SK-N-SH treated with all-trans-retinoic acid at 6 μM for 48 hours (cell line): ENCODE data around the gene KDSR.

Source experiments
- ATAC-seq: fragments of 200-7000 bp; cut with Tn5 transposase; 3 replicates; pipeline ENCODE4 v1.9.1; 2020; ENCODE audit warnings: mild to moderate bottlenecking, moderate library complexity
- ARNTL ChIP-seq: fragments of 450-650 bp; formaldehyde crosslinking; IDR thresholded peaks from 2 replicates; pipeline ENCODE4 v1.5.0; 2020; ENCODE audit warnings: low read depth, mild to moderate bottlenecking, moderate library complexity, borderline replicate concordance
- CSDC2 ChIP-seq: fragments of 250-450 bp; sonication (Bioruptor Pico); IDR thresholded peaks from 2 replicates; pipeline ENCODE4 v1.5.0; 2020; ENCODE audit warnings: mild to moderate bottlenecking, moderate library complexity
- CSRNP3 ChIP-seq: fragments of 250-450 bp; sonication (Bioruptor Pico); IDR thresholded peaks from 2 replicates; pipeline ENCODE4 v1.5.1; 2021; ENCODE audit warnings: mild to moderate bottlenecking, moderate library complexity
- ESRRG ChIP-seq: fragments of 250-450 bp; sonication (Bioruptor Pico); IDR thresholded peaks from 2 replicates; pipeline ENCODE4 v1.6.1; 2021; ENCODE audit warnings: mild to moderate bottlenecking
- ISL1 ChIP-seq: fragments of 250-450 bp; sonication (Bioruptor Pico); IDR thresholded peaks from 2 replicates; pipeline ENCODE4 v2.1.2; 2022; ENCODE audit warnings: mild to moderate bottlenecking, moderate library complexity
- OSR1 ChIP-seq: fragments of 250-450 bp; sonication (Bioruptor Pico); IDR thresholded peaks from 2 replicates; pipeline ENCODE4 v1.8.0; 2022; ENCODE audit warnings: moderate library complexity, mild to moderate bottlenecking, inconsistent platforms
- PATZ1 ChIP-seq: fragments of 250-450 bp; sonication (Bioruptor Pico); IDR thresholded peaks from 2 replicates; pipeline ENCODE4 v1.8.0; 2020; ENCODE audit warnings: mild to moderate bottlenecking, moderate library complexity, borderline replicate concordance
- PPARA ChIP-seq: fragments of 250-450 bp; sonication (Bioruptor Pico); IDR thresholded peaks from 2 replicates; pipeline ENCODE4 v1.5.0; 2020; ENCODE audit warnings: mild to moderate bottlenecking, borderline replicate concordance
- RARB ChIP-seq: fragments of 250-450 bp; sonication (Bioruptor Pico); IDR thresholded peaks from 2 replicates; pipeline ENCODE4 v1.8.0; 2021; ENCODE audit warnings: mild to moderate bottlenecking, moderate library complexity
- SNAI2 ChIP-seq: fragments of 250-450 bp; sonication (Bioruptor Pico); IDR thresholded peaks from 2 replicates; pipeline ENCODE4 v1.5.0; 2020; ENCODE audit warnings: mild to moderate bottlenecking, moderate library complexity
- TCF4 ChIP-seq: fragments of 250-450 bp; sonication (Bioruptor Pico); IDR thresholded peaks from 2 replicates; pipeline ENCODE4 v1.8.0; 2021; ENCODE audit warnings: mild to moderate bottlenecking, moderate library complexity, borderline replicate concordance
- TOX ChIP-seq: fragments of 250-450 bp; sonication (Bioruptor Pico); IDR thresholded peaks from 2 replicates; pipeline ENCODE4 v1.8.0; 2021; ENCODE audit warnings: mild to moderate bottlenecking, moderate library complexity, borderline replicate concordance
- TSHZ2 ChIP-seq: fragments of 250-450 bp; sonication (Bioruptor Pico); IDR thresholded peaks from 2 replicates; pipeline ENCODE4 v1.5.0; 2020; ENCODE audit warnings: mild to moderate bottlenecking, moderate library complexity
- ZC3H10 ChIP-seq: fragments of 250-450 bp; sonication (Bioruptor Pico); IDR thresholded peaks from 2 replicates; pipeline ENCODE4 v1.5.1; 2021; ENCODE audit warnings: mild to moderate bottlenecking, moderate library complexity
- ZFP3 ChIP-seq: fragments of 250-450 bp; sonication (Bioruptor Pico); IDR thresholded peaks from 2 replicates; pipeline ENCODE4 v1.5.0; 2020; ENCODE audit warnings: mild to moderate bottlenecking, moderate library complexity
- ZFP30 ChIP-seq: fragments of 450-650 bp; formaldehyde crosslinking; IDR thresholded peaks from 2 replicates; pipeline ENCODE4 v1.5.0; 2022; ENCODE audit warnings: mild to moderate bottlenecking, moderate library complexity
- ZNF8 ChIP-seq: fragments of 450-650 bp; formaldehyde crosslinking; IDR thresholded peaks from 2 replicates; pipeline ENCODE4 v1.5.0; 2020; ENCODE audit warnings: mild to moderate bottlenecking, moderate library complexity
- TF ChIP-seq, protein P1 (sequence below): fragments of 250-450 bp; sonication (Bioruptor Pico); IDR thresholded peaks from 2 replicates; pipeline ENCODE4 v1.8.0; 2021; ENCODE audit warnings: low read depth, mild to moderate bottlenecking, moderate library complexity, borderline replicate concordance

Gene KDSR

GRCh38 chr18:63377275-63377980, 10.4 kb upstream of the KDSR start:
- ATAC-seq: no peak
- TF ChIP-seq ZFP30 (CRISPR knock-in tag): no peak
- TF ChIP-seq TCF4 (CRISPR knock-in tag): no peak
- TF ChIP-seq, protein P1, sequence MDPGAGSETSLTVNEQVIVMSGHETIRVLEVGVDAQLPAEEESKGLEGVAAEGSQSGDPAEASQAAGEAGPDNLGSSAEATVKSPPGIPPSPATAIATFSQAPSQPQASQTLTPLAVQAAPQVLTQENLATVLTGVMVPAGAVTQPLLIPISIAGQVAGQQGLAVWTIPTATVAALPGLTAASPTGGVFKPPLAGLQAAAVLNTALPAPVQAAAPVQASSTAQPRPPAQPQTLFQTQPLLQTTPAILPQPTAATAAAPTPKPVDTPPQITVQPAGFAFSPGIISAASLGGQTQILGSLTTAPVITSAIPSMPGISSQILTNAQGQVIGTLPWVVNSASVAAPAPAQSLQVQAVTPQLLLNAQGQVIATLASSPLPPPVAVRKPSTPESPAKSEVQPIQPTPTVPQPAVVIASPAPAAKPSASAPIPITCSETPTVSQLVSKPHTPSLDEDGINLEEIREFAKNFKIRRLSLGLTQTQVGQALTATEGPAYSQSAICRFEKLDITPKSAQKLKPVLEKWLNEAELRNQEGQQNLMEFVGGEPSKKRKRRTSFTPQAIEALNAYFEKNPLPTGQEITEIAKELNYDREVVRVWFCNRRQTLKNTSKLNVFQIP (CRISPR knock-in tag): no peak

DNA sequence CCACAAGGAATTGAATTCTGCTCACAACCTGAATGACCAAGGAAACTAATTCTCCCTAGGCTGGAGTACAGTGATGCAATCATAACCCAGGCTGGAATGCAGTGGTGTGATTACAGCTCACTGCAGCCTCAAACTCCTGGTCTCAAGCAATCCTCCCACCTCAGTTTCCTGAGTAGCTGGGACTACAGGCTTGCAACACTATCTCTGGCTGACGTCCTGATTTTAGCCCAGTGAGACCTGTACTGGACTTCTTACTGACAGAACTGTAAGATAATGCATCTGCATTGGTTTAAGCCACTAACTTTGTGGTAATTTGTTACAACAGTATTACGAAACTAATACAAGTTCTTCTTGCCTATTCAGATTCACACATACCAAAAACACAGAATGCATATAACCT, 9.5 kb upstream of the KDSR start:
- ATAC-seq: no peak
- no peak for TF ChIP-seq PPARA
- TF ChIP-seq PATZ1 (CRISPR knock-in tag): no peak
- no peak for TF ChIP-seq ARNTL
- TF ChIP-seq CSRNP3 (CRISPR knock-in tag): no peak
- no peak for TF ChIP-seq OSR1
- no peak for TF ChIP-seq ISL1 (CRISPR knock-in tag)
- TF ChIP-seq CSDC2 (CRISPR knock-in tag): no peak
- TF ChIP-seq ZFP3 (CRISPR knock-in tag): no peak
- TF ChIP-seq ESRRG (CRISPR knock-in tag): no peak
- no peak for TF ChIP-seq ZC3H10 (CRISPR knock-in tag)
- TF ChIP-seq SNAI2 (CRISPR knock-in tag): no peak
- TF ChIP-seq ZFP30 (CRISPR knock-in tag): no peak

DNA sequence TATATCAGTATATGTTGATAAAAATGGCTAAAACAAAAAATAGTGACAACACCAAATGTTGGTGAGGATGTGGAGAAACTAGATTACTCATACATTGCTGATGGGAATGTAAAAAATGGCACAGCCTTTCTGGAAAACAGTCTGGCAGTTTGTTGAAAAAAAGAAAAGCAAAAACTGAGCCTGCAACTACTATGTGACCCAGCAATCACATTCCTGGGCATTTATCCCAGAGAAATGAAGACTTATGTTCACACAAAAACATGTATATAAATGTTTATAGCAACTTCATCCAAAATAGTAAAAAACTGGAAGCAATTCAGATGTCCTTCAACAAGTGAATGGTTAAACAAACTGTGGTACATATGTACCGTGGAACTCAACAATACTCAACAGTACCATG, 7.5 kb upstream of the KDSR start:
- ATAC-seq: no peak
- no peak for TF ChIP-seq ARNTL
- no peak for TF ChIP-seq ZC3H10 (CRISPR knock-in tag)
- no peak for TF ChIP-seq ZFP30 (CRISPR knock-in tag)
- no peak for TF ChIP-seq RARB
- TF ChIP-seq ISL1 (CRISPR knock-in tag): no peak
- TF ChIP-seq ZNF8: no peak
- TF ChIP-seq CSRNP3 (CRISPR knock-in tag): no peak
- TF ChIP-seq TOX (CRISPR knock-in tag): no peak
- TF ChIP-seq TSHZ2 (CRISPR knock-in tag): no peak
- no peak for TF ChIP-seq SNAI2 (CRISPR knock-in tag)
- TF ChIP-seq, all 23 proteins: peak for 0

GRCh38 chr18:63373161-63373560, 6.2 kb upstream of the KDSR start:
- no peak for ATAC-seq
- TF ChIP-seq TSHZ2 (CRISPR knock-in tag) (no peak), OSR1 (no peak), PATZ1 (CRISPR knock-in tag) (no peak), CSRNP3 (CRISPR knock-in tag) (no peak), SNAI2 (CRISPR knock-in tag) (no peak), ZFP30 (CRISPR knock-in tag) (no peak)
